Measurements from ENCODE around the gene RASD2. TPM values are rescaled to one million over a fixed set of nuclear protein-coding genes. Genes with fewer than 3 reads are reported as not detected.

RASD2 gene
- total and polyA plus RNA-seq, 2 donors (not counting 1 experiment from before 2014, with no cell fraction given) = 0.07 TPM; not detected in 1

DNA sequence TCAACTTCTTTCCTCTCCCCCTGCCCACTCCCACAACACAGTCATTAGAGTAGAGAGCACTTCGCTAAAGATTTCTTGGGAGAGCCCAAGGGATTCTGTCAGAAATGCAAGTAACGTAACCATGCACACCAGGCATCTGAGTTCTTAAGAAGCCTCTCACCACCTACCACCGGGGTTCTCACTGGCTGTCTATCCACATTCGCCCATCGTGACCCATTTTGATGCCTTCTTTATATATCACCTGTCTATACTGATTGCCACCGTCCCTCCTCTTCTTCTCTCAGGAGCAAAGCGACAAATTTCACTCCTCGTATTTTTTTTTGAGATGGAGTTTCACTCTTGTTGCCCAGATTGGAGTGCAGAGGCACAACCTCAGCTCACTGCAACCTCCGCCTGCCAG, 23.9 kb upstream of the RASD2 start:
- Mint-ChIP-seq H3K27ac (no peak overlapping the region), H3K4me3 (no peak overlapping the region), H3K4me1 (no peaks in the 10 kb centered on the region), H3K9me3 (ENCODE audit: insufficient read depth) (no peaks in the 10 kb centered on the region), H3K27me3 (peaks cover 46% of the 10 kb centered on the region)
- Histone ChIP-seq H3K4me3 (ENCODE audit: control extremely low read depth in 1 of 5, extremely low read depth in 1 of 5, insufficient read depth in 1 of 5, low read depth in 2 of 5, low read length in 4 of 5) (no peak overlapping the region), H2AFZ (ENCODE audit: insufficient read depth, low read depth, low read length, poor library complexity, severe bottlenecking) (no peak overlapping the region), H3K4me2 (replicated peaks; ENCODE audit: low read depth, low read length, poor library complexity, severe bottlenecking) (no peak overlapping the region), H3K27me3 (replicated peaks in 1 of 4; ENCODE audit: control extremely low read depth in 1 of 4, control insufficient read depth in 3 of 4, insufficient read depth in 4 of 4, low read length in 3 of 4) (peaks cover 0 to 31% (median 8%) of the 10 kb centered on the region in 4 experiments), H3K4me1 (ENCODE audit: control insufficient read depth in 2 of 2, insufficient read depth in 2 of 2, low read length in 2 of 2) (no peaks in the 10 kb centered on the region), H3K79me2 (ENCODE audit: control insufficient read depth, insufficient read depth, low read length) (no peaks in the 10 kb centered on the region), H3K36me3 (replicated peaks in 1 of 2; ENCODE audit: control extremely low read depth in 1 of 2, control insufficient read depth in 1 of 2, extremely low read depth in 1 of 2, insufficient read depth in 2 of 2, low read length in 1 of 2) (no peaks in the 10 kb centered on the region), H3K27ac (ENCODE audit: low read length in 2 of 2) (no peak overlapping the region), H3K9me3 (ENCODE audit: control extremely low read depth in 1 of 3, control insufficient read depth in 2 of 3, insufficient read depth in 1 of 3, low read length in 2 of 3) (peaks cover 0 to 3% (median 0%) of the 10 kb centered on the region in 3 donors), H3K9ac (ENCODE audit: low read length) (no peak overlapping the region), H4K20me1 (ENCODE audit: control insufficient read depth, insufficient read depth, low read length, poor library complexity, severe bottlenecking) (no peaks in the 10 kb centered on the region)
- POLR2A ChIA-PET = no interaction called here
- ATAC-seq (ENCODE audit: low read depth) = no peak
- DNase-seq = no peak
- TF ChIP-seq EZH2 (IDR thresholded peaks at IDR 0.05; ENCODE audit: borderline replicate concordance, insufficient read depth, low read depth, low read length, poor library complexity, severe bottlenecking) = no peak
- TF ChIP-seq, protein P1, sequence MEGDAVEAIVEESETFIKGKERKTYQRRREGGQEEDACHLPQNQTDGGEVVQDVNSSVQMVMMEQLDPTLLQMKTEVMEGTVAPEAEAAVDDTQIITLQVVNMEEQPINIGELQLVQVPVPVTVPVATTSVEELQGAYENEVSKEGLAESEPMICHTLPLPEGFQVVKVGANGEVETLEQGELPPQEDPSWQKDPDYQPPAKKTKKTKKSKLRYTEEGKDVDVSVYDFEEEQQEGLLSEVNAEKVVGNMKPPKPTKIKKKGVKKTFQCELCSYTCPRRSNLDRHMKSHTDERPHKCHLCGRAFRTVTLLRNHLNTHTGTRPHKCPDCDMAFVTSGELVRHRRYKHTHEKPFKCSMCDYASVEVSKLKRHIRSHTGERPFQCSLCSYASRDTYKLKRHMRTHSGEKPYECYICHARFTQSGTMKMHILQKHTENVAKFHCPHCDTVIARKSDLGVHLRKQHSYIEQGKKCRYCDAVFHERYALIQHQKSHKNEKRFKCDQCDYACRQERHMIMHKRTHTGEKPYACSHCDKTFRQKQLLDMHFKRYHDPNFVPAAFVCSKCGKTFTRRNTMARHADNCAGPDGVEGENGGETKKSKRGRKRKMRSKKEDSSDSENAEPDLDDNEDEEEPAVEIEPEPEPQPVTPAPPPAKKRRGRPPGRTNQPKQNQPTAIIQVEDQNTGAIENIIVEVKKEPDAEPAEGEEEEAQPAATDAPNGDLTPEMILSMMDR (IDR thresholded peaks at IDR 0.05) = no peak
- intact Hi-C loops (cut with micrococcal nuclease) = no loop called here
- CTCF ChIA-PET = no interaction called here
- 95% methylated on average over 8 of the region's 9 CpGs for WGBS (ENCODE audit: insufficient coverage)

DNA sequence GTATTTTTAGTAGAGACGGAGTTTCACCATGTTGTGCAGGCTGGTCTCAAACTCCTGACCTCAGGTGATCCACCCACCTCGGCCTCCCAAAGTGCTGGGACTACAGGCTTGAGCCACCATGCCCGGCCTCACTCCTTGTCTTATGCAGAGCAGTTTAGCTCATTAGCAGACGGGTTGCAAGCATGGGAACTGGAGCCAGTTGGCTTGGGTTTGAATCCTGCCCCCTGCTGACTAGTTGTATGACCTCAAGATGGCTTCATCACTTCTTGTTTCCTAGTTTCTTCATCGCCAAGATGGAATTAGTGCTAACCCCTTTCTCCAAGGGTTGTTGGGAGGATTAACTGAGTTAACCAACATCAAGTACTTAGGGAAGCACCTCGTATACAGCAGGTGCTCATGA, 23.4 kb upstream of the RASD2 start:
- ChIA-PET POLR2A (no interaction called here), CTCF (no interaction called here)
- Histone ChIP-seq H3K4me1 (ENCODE audit: control insufficient read depth in 2 of 2, insufficient read depth in 2 of 2, low read length in 2 of 2) (no peaks in the 10 kb centered on the region), H3K79me2 (ENCODE audit: control insufficient read depth, insufficient read depth, low read length) (no peaks in the 10 kb centered on the region), H3K4me2 (replicated peaks; ENCODE audit: low read depth, low read length, poor library complexity, severe bottlenecking) (no peak overlapping the region), H4K20me1 (ENCODE audit: control insufficient read depth, insufficient read depth, low read length, poor library complexity, severe bottlenecking) (no peaks in the 10 kb centered on the region), H3K4me3 (ENCODE audit: control extremely low read depth in 1 of 5, extremely low read depth in 1 of 5, insufficient read depth in 1 of 5, low read depth in 2 of 5, low read length in 4 of 5) (no peak overlapping the region), H3K9ac (ENCODE audit: low read length) (no peak overlapping the region), H3K9me3 (ENCODE audit: control extremely low read depth in 1 of 3, control insufficient read depth in 2 of 3, insufficient read depth in 1 of 3, low read length in 2 of 3) (peaks cover 0 to 3% (median 0%) of the 10 kb centered on the region in 3 donors), H2AFZ (ENCODE audit: insufficient read depth, low read depth, low read length, poor library complexity, severe bottlenecking) (no peak overlapping the region), H3K36me3 (replicated peaks in 1 of 2; ENCODE audit: control extremely low read depth in 1 of 2, control insufficient read depth in 1 of 2, extremely low read depth in 1 of 2, insufficient read depth in 2 of 2, low read length in 1 of 2) (no peaks in the 10 kb centered on the region), H3K27me3 (replicated peaks in 1 of 4; ENCODE audit: control extremely low read depth in 1 of 4, control insufficient read depth in 3 of 4, insufficient read depth in 4 of 4, low read length in 3 of 4) (peaks cover 0 to 32% (median 8%) of the 10 kb centered on the region in 4 experiments), H3K27ac (ENCODE audit: low read length in 2 of 2) (no peak overlapping the region)
- no peaks in the 10 kb centered on the region for H3K9me3 Mint-ChIP-seq (ENCODE audit: insufficient read depth)
- ATAC-seq (ENCODE audit: low read depth) = no peak
- peaks cover 51% of the 10 kb centered on the region for H3K27me3 Mint-ChIP-seq
- TF ChIP-seq, protein P1 (IDR thresholded peaks at IDR 0.05) = no peak
- TF ChIP-seq EZH2 (IDR thresholded peaks at IDR 0.05; ENCODE audit: borderline replicate concordance, insufficient read depth, low read depth, low read length, poor library complexity, severe bottlenecking) = no peak
- no peak for DNase-seq
- no peak overlapping the region for H3K27ac Mint-ChIP-seq
- H3K4me3 Mint-ChIP-seq = no peak overlapping the region
- WGBS (ENCODE audit: insufficient coverage) = 89% methylated on average over 5 of the region's 6 CpGs
- intact Hi-C loops (cut with micrococcal nuclease) = no loop called here
- H3K4me1 Mint-ChIP-seq = no peaks in the 10 kb centered on the region

All from B cell (primary cell).